Measurements from ENCODE around the gene PER3.

DNA sequence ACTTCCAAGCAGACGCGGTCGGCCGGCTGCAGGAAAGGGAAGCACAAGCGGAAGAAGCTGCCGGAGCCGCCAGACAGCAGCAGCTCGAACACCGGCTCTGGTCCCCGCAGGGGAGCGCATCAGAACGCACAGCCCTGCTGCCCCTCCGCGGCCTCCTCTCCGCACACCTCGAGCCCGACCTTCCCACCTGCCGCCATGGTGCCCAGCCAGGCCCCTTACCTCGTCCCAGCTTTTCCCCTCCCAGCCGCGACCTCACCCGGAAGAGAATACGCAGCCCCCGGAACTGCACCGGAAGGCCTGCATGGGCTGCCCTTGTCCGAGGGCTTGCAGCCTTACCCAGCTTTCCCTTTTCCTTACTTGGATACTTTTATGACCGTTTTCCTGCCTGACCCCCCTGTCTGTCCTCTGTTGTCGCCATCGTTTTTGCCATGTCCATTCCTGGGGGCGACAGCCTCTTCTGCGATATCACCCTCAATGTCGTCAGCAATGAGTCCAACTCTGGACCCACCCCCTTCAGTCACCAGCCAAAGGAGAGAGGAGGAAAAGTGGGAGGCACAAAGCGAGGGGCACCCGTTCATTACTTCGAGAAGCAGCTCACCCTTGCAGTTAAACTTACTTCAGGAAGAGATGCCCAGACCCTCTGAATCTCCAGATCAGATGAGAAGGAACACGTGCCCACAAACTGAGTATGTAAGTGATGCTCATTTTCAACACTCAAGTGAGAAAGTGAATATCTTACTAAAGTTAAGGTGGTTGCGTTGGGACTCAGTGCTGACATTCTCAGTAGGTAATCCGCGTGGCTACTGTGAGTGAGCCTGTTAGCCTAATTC is 43.2 kb downstream of the PER3 start:
- TF ChIP-seq, protein P1, sequence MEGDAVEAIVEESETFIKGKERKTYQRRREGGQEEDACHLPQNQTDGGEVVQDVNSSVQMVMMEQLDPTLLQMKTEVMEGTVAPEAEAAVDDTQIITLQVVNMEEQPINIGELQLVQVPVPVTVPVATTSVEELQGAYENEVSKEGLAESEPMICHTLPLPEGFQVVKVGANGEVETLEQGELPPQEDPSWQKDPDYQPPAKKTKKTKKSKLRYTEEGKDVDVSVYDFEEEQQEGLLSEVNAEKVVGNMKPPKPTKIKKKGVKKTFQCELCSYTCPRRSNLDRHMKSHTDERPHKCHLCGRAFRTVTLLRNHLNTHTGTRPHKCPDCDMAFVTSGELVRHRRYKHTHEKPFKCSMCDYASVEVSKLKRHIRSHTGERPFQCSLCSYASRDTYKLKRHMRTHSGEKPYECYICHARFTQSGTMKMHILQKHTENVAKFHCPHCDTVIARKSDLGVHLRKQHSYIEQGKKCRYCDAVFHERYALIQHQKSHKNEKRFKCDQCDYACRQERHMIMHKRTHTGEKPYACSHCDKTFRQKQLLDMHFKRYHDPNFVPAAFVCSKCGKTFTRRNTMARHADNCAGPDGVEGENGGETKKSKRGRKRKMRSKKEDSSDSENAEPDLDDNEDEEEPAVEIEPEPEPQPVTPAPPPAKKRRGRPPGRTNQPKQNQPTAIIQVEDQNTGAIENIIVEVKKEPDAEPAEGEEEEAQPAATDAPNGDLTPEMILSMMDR (IDR thresholded peaks at IDR 0.05; ENCODE audit: low read depth, low read length, missing input control) = no peak
- TF ChIP-seq GABPA (IDR thresholded peaks at IDR 0.05 in 1 of 2, conservative IDR thresholded peaks at IDR 0.05 in 1 of 2) = peak in 1 of 2 donors; percentile 44
- TF ChIP-seq TAF1 (conservative IDR thresholded peaks at IDR 0.05) = no peak
- TF ChIP-seq HNF4A (conservative IDR thresholded peaks at IDR 0.05) = no peak
- TF ChIP-seq, protein P2, sequence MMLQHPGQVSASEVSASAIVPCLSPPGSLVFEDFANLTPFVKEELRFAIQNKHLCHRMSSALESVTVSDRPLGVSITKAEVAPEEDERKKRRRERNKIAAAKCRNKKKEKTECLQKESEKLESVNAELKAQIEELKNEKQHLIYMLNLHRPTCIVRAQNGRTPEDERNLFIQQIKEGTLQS (IDR thresholded peaks at IDR 0.05) = no peak
- TF ChIP-seq RXRA (IDR thresholded peaks at IDR 0.05) = no peak
- TF ChIP-seq, protein P3, sequence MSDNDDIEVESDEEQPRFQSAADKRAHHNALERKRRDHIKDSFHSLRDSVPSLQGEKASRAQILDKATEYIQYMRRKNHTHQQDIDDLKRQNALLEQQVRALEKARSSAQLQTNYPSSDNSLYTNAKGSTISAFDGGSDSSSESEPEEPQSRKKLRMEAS (IDR thresholded peaks at IDR 0.05) = no peak
- TF ChIP-seq RAD21 (IDR thresholded peaks at IDR 0.05) = no peak
- TF ChIP-seq YY1 (IDR thresholded peaks at IDR 0.05) = no peak
